OCI-LY7 (cell line): Measurements from ENCODE around the gene PDGFB.

Source experiments
- CTCF ChIP-seq: fragments of 200-600 bp; sonication (generic); conservative IDR thresholded peaks from 2 replicates; pipeline ENCODE4 v1.5.1; 2014; ENCODE audit warnings: mild to moderate bottlenecking, antibody characterized with exemption, low read length, moderate library complexity, mixed read lengths
- EZH2phosphoT487 ChIP-seq: fragments of 200-600 bp; sonication (generic); IDR thresholded peaks from 2 replicates; pipeline ENCODE4 v1.6.1; 2018; ENCODE audit warnings: low read depth, borderline replicate concordance, mild to moderate bottlenecking, mixed run types, antibody characterized with exemption, low read length, moderate library complexity, mixed read lengths

GRCh38 chr22:39233710-39234471 lies 10.9 kb downstream of the PDGFB start:
- TF ChIP-seq CTCF (no peak), EZH2phosphoT487 (no peak)
